Endothelial cell of umbilical vein (primary cell): ENCODE data around the gene RAPGEF4. TPM values are rescaled to one million over a fixed set of nuclear protein-coding genes. Genes with fewer than 3 reads are reported as not detected.

Source experiments
- BruUV-seq: library from RNA; stranded (reverse); fragments of 400-500 nt; replicated peaks from 2 replicates; lab custom pipeline; 2021; lab: Mats Ljungman, UMichigan
- CTCF ChIA-PET: fragments of 300-600, 350-600 bp; sonication (Branson Sonifier 250); formaldehyde crosslinking; loops from one replicate; lab custom pipeline; 2021; ENCODE audit warnings: antibody characterized with exemption, inconsistent platforms; lab: Charles Lee
- POLR2A ChIA-PET: fragments of 300-600, 350-600 bp; sonication (Branson Sonifier 250); formaldehyde crosslinking; loops from one replicate; lab custom pipeline; 2021; ENCODE audit warnings: antibody characterized with exemption, inconsistent platforms; lab: Charles Lee
- DNase-seq: peaks from one replicate; pipeline ENCODE4 v3.0.0-alpha.2; 2011; ENCODE audit warnings: low read depth, low spot score
- FAIRE-seq: peaks from 2 replicates; lab custom pipeline; 2011; peaks lifted over from hg19 to GRCh38; lab: Jason Lieb, UNC
- H2AFZ ChIP-seq: 2 replicates; pipeline ENCODE4 v1.6.0; 2012; ENCODE audit warnings: low read depth, low read length, control low read depth, inconsistent platforms
- H3K27ac ChIP-seq: 2 replicates; pipeline ENCODE4 v1.5.1; 2011; ENCODE audit warnings: low read depth, mild to moderate bottlenecking, control low read depth, low read length, moderate library complexity; ENCODE audit not compliant: insufficient read depth
- H3K27me3 ChIP-seq, 2 experiments: 2 replicates each; pipeline versions ENCODE4 v1.6.0 to v1.6.1; 2011; ENCODE audit warnings: low read length in 2 of 2, mixed read lengths in 1 of 2; ENCODE audit not compliant: control insufficient read depth in 2 of 2, insufficient read depth in 2 of 2
- H3K36me3 ChIP-seq, 2 experiments: 2 replicates in 1 of 2; 3 replicates in 1 of 2; pipeline ENCODE4 v1.5.1; 2011; ENCODE audit warnings: low read length in 2 of 2, mild to moderate bottlenecking in 1 of 2, moderate library complexity in 1 of 2; ENCODE audit not compliant: control insufficient read depth in 2 of 2, insufficient read depth in 2 of 2; ENCODE audit errors: extremely low read depth in 1 of 2
- H3K4me1 ChIP-seq: 3 replicates; pipeline ENCODE4 v1.5.1; 2011; ENCODE audit warnings: mild to moderate bottlenecking, low read length; ENCODE audit not compliant: control insufficient read depth, insufficient read depth; ENCODE audit errors: extremely low read depth
- H3K4me2 ChIP-seq: 2 replicates; pipeline ENCODE4 v1.6.1; 2011; ENCODE audit warnings: low read length, control low read depth, mixed read lengths; ENCODE audit not compliant: insufficient read depth
- H3K4me3 ChIP-seq, 3 experiments: fragments of 200-600 bp in 1 of 3; sonication (generic), shearing (Covaris generic) in 1 of 3; replicated peaks in 1 of 3; 2 replicates each; pipeline ENCODE4 v1.5.1; 2011 to 2016; ENCODE audit warnings: control low read depth in 3 of 3, low read length in 3 of 3, mild to moderate bottlenecking in 2 of 3, inconsistent platforms in 1 of 3, low read depth in 1 of 3, moderate library complexity in 1 of 3; ENCODE audit not compliant: insufficient read depth in 1 of 3
- H3K79me2 ChIP-seq: 2 replicates; pipeline ENCODE4 v1.6.0; 2012; ENCODE audit warnings: low read length, inconsistent platforms; ENCODE audit not compliant: control insufficient read depth, insufficient read depth
- H3K9ac ChIP-seq: replicated peaks from 2 replicates; pipeline ENCODE3; 2011; ENCODE audit warnings: low read length, control low read depth; ENCODE audit not compliant: insufficient read depth; ENCODE audit errors: extremely low read depth
- H3K9me1 ChIP-seq: replicated peaks from 3 replicates; pipeline ENCODE4 v1.6.0; 2011; ENCODE audit warnings: mild to moderate bottlenecking, low read length; ENCODE audit not compliant: control insufficient read depth, insufficient read depth; ENCODE audit errors: extremely low read depth
- H3K9me3 ChIP-seq: replicated peaks from 2 replicates; pipeline ENCODE4 v1.5.1; 2012; ENCODE audit warnings: low read length, inconsistent platforms; ENCODE audit not compliant: control insufficient read depth, insufficient read depth
- H4K20me1 ChIP-seq: replicated peaks from 2 replicates; pipeline ENCODE3; 2011; ENCODE audit warnings: mild to moderate bottlenecking, low read length; ENCODE audit not compliant: control insufficient read depth, insufficient read depth; ENCODE audit errors: extremely low read depth
- CTCF ChIP-seq, 2 donors: IDR thresholded peaks; 1 replicate in 1 of 2; 2 replicates in 1 of 2; pipeline ENCODE4 v1.5.1; 2011; ENCODE audit warnings: low read length in 2 of 2, mild to moderate bottlenecking in 2 of 2, moderate library complexity in 2 of 2, control low read depth in 1 of 2, inconsistent platforms in 1 of 2, low read depth in 1 of 2; ENCODE audit not compliant: insufficient read depth in 1 of 2; ENCODE audit errors: extremely low read depth in 1 of 2
- EZH2 ChIP-seq: IDR thresholded peaks from 2 replicates; pipeline ENCODE4 v1.6.1; 2012; ENCODE audit warnings: borderline replicate concordance, low read depth, mild to moderate bottlenecking, moderate library complexity, low read length, inconsistent platforms; ENCODE audit not compliant: severe bottlenecking
- FOS ChIP-seq: IDR thresholded peaks from 2 replicates; pipeline ENCODE4 v1.6.1; 2011; ENCODE audit warnings: mild to moderate bottlenecking, low read length, moderate library complexity, borderline replicate concordance; ENCODE audit not compliant: insufficient read depth
- GATA2 ChIP-seq: IDR thresholded peaks from 2 replicates; pipeline ENCODE4 v1.7.0; 2011; ENCODE audit warnings: low read depth, mild to moderate bottlenecking, moderate library complexity, mixed read lengths, low read length; ENCODE audit not compliant: insufficient read length, insufficient read depth
- JUN ChIP-seq: IDR thresholded peaks from 2 replicates; pipeline ENCODE4 v1.6.1; 2011; ENCODE audit warnings: borderline replicate concordance, low read depth; ENCODE audit not compliant: insufficient read length, insufficient read depth
- MYC ChIP-seq: IDR thresholded peaks from one replicate; pipeline ENCODE4 v1.6.1; 2011; ENCODE audit warnings: mild to moderate bottlenecking, low read depth, low read length
- POLR2A ChIP-seq: IDR thresholded peaks from 2 replicates; pipeline ENCODE4 v1.6.1; 2012; ENCODE audit warnings: low read depth, mild to moderate bottlenecking, control low read depth, low read length
- POLR2AphosphoS5 ChIP-seq: IDR thresholded peaks from 2 replicates; pipeline ENCODE4 v1.6.1; 2012; ENCODE audit warnings: low read depth, mild to moderate bottlenecking, control low read depth, low read length, moderate library complexity; ENCODE audit not compliant: insufficient read depth
- dilution Hi-C: fragments of 300-500 bp; cut with MboI; formaldehyde crosslinking; loops from one replicate; pipeline ENCODE4 v1.15.0; 2019; ENCODE audit warnings: low sequenced_read_pairs; ENCODE audit not compliant: extremely low pct_ligation_motif_present
- intact Hi-C: fragments of 100-400 bp; cut with micrococcal nuclease; formaldehyde crosslinking; loops from one replicate; pipeline ENCODE4 v1.10.0; 2022
- polyA plus RNA-seq, 4 experiments: library from polyadenylated mRNA; depleted of rRNA in 3 of 4; stranded (reverse) in 3 of 4; unstranded in 1 of 4; fragments of >200 nt; gene quantifications; 2 replicates each; pipeline versions ENCODE4 v1.2.1 to v1.2.3, GENCODE V29; 2011 to 2012; ENCODE audit warnings: missing spikeins in 1 of 4
- total RNA-seq: library from RNA; stranded (reverse); gene quantifications from 2 replicates; pipeline ENCODE4 v1.2.3, GENCODE V29; 2021
- TF ChIP-seq, protein P1 (sequence below): IDR thresholded peaks from 2 replicates; pipeline ENCODE4 v1.6.1; 2011; ENCODE audit not compliant: insufficient read depth, insufficient read length

Gene RAPGEF4
- total and polyA plus RNA-seq, 2 donors (not counting 3 experiments of a cell fraction or from before 2014, with no cell fraction given): 7.2 to 9.2 TPM

DNA sequence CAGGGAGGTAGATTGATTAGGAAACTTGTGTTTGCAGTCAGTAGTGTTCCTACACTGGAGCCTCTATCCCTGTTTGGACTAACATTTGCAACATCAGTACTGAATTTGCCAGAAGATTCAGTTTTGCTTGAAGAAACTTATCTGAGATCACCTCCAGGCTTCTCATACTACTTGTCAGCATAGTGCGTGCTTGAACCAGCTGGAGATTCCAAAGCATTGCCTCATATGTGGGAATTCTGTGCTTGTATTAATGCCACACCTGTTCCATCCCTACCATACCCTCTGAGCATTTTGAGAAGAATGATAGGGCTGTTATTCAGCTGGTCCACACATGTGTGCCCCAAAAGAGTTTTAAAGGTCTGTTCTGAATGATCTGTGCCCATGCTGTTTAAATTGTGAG lies 148.7 kb downstream of the RAPGEF4 start:
- dilution Hi-C loops: no loop called here
- no peaks in the 10 kb centered on the region for H4K20me1 ChIP-seq
- ChIA-PET POLR2A (no interaction called here), CTCF (no interaction called here)
- no TSS peak for BruUV-seq
- no peak overlapping the region for H3K4me3 ChIP-seq
- H3K27ac ChIP-seq: no peak overlapping the region
- H3K36me3 ChIP-seq: no peaks in the 10 kb centered on the region
- H3K4me2 ChIP-seq: no peak overlapping the region
- H2AFZ ChIP-seq: no peak overlapping the region
- DNase-seq (no peak), FAIRE-seq (no peak)
- H3K9ac ChIP-seq: no peak overlapping the region
- H3K9me3 ChIP-seq: no peaks in the 10 kb centered on the region
- no peak for TF ChIP-seq MYC
- H3K4me1 ChIP-seq: no peaks in the 10 kb centered on the region
- no peaks in the 10 kb centered on the region for H3K27me3 ChIP-seq
- H3K9me1 ChIP-seq: no peaks in the 10 kb centered on the region
- intact Hi-C loops: no loop called here
- no peaks in the 10 kb centered on the region for H3K79me2 ChIP-seq

DNA sequence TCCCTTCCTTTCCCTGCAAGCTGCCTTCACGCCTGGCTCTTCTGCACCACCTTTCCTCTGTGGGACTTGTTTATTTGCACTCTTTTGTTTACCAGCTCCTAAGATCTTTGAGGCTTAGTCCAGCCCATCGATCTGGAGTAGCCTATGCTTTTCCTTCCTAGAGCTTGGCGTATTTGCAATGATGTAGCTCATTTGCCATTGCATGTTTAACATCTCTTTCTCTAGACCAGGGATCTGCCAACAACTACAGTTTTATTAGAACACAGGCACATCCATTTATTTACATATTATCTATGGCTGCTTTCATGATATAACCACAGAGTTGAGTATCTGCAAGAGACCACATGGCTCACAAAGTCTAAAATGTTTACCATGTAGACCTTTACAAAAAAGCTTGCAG lies 150.4 kb downstream of the RAPGEF4 start:
- Histone ChIP-seq H3K4me1 (no peaks in the 10 kb centered on the region), H4K20me1 (no peaks in the 10 kb centered on the region), H3K27me3 (no peaks in the 10 kb centered on the region), H3K9me3 (no peaks in the 10 kb centered on the region), H3K27ac (no peak overlapping the region), H3K9ac (no peak overlapping the region), H2AFZ (no peak overlapping the region), H3K9me1 (no peaks in the 10 kb centered on the region), H3K4me2 (no peak overlapping the region), H3K36me3 (no peaks in the 10 kb centered on the region), H3K4me3 (no peak overlapping the region), H3K79me2 (no peaks in the 10 kb centered on the region)
- CTCF ChIA-PET: no interaction called here
- dilution Hi-C loops (no loop called here), intact Hi-C loops (no loop called here)
- no TSS peak for BruUV-seq
- FAIRE-seq (no peak), DNase-seq (no peak)
- POLR2A ChIA-PET: no interaction called here
- TF ChIP-seq EZH2 (no peak), CTCF (IDR thresholded peaks at IDR 0.05; ENCODE audit: extremely low read depth in 1 of 2, insufficient read depth in 1 of 2, low read depth in 1 of 2, low read length in 2 of 2) (no peak), GATA2 (no peak), POLR2AphosphoS5 (no peak), MYC (no peak), JUN (no peak), FOS (no peak), POLR2A (no peak)
- TF ChIP-seq, protein P1, sequence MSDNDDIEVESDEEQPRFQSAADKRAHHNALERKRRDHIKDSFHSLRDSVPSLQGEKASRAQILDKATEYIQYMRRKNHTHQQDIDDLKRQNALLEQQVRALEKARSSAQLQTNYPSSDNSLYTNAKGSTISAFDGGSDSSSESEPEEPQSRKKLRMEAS: no peak
